GM12891 (cell line): ENCODE results near the gene TRDN.

Experiments used
- POLR2A ChIP-seq: IDR thresholded peaks from 2 replicates; pipeline ENCODE4 v1.6.1; 2011; ENCODE audit warnings: low read depth, low read length, control low read depth
- POLR2AphosphoS5 ChIP-seq: IDR thresholded peaks from 2 replicates; pipeline ENCODE4 v1.6.1; 2011; ENCODE audit warnings: low read depth, low read length, control low read depth
- TAF1 ChIP-seq: IDR thresholded peaks from 2 replicates; pipeline ENCODE4 v1.6.1; 2011; ENCODE audit warnings: low read depth, low read length, control low read depth

- TF ChIP-seq POLR2A: no peak
- TF ChIP-seq POLR2AphosphoS5: no peak
- no peak for TF ChIP-seq TAF1
Observed at GRCh38 chr6:123176706-123177105, 460.0 kb downstream of the TRDN start.
